Endothelial cell of umbilical vein (primary cell): ENCODE measurements around the gene KLHL42. TPM values are rescaled to one million over a fixed set of nuclear protein-coding genes. Genes with fewer than 3 reads are reported as not detected.
A peak's percentile ranks its signal among the peaks of the same experiment; 100 is the strongest.

Source experiments
- BruUV-seq: library from RNA; stranded (reverse); fragments of 400-500 nt; replicated peaks from 2 replicates; lab custom pipeline; 2021; lab: Mats Ljungman, UMichigan
- CTCF ChIA-PET: fragments of 300-600, 350-600 bp; sonication (Branson Sonifier 250); formaldehyde crosslinking; loops from one replicate; lab custom pipeline; 2021; ENCODE audit warnings: antibody characterized with exemption, inconsistent platforms; lab: Charles Lee
- POLR2A ChIA-PET: fragments of 300-600, 350-600 bp; sonication (Branson Sonifier 250); formaldehyde crosslinking; loops from one replicate; lab custom pipeline; 2021; ENCODE audit warnings: antibody characterized with exemption, inconsistent platforms; lab: Charles Lee
- DNase-seq: peaks from one replicate; pipeline ENCODE4 v3.0.0-alpha.2; 2011; ENCODE audit warnings: low read depth, low spot score
- FAIRE-seq: peaks from 2 replicates; lab custom pipeline; 2011; peaks lifted over from hg19 to GRCh38; lab: Jason Lieb, UNC
- H2AFZ ChIP-seq: 2 replicates; pipeline ENCODE4 v1.6.0; 2012; ENCODE audit warnings: low read depth, low read length, control low read depth, inconsistent platforms
- H3K27ac ChIP-seq: 2 replicates; pipeline ENCODE4 v1.5.1; 2011; ENCODE audit warnings: low read depth, mild to moderate bottlenecking, control low read depth, low read length, moderate library complexity; ENCODE audit not compliant: insufficient read depth
- H3K27me3 ChIP-seq, 2 experiments: 2 replicates each; pipeline versions ENCODE4 v1.6.0 to v1.6.1; 2011; ENCODE audit warnings: low read length in 2 of 2, mixed read lengths in 1 of 2; ENCODE audit not compliant: control insufficient read depth in 2 of 2, insufficient read depth in 2 of 2
- H3K36me3 ChIP-seq, 2 experiments: 2 replicates in 1 of 2; 3 replicates in 1 of 2; pipeline ENCODE4 v1.5.1; 2011; ENCODE audit warnings: low read length in 2 of 2, mild to moderate bottlenecking in 1 of 2, moderate library complexity in 1 of 2; ENCODE audit not compliant: control insufficient read depth in 2 of 2, insufficient read depth in 2 of 2; ENCODE audit errors: extremely low read depth in 1 of 2
- H3K4me1 ChIP-seq: 3 replicates; pipeline ENCODE4 v1.5.1; 2011; ENCODE audit warnings: mild to moderate bottlenecking, low read length; ENCODE audit not compliant: control insufficient read depth, insufficient read depth; ENCODE audit errors: extremely low read depth
- H3K4me2 ChIP-seq: 2 replicates; pipeline ENCODE4 v1.6.1; 2011; ENCODE audit warnings: low read length, control low read depth, mixed read lengths; ENCODE audit not compliant: insufficient read depth
- H3K4me3 ChIP-seq, 3 experiments: fragments of 200-600 bp in 1 of 3; sonication (generic), shearing (Covaris generic) in 1 of 3; replicated peaks in 1 of 3; 2 replicates each; pipeline ENCODE4 v1.5.1; 2011 to 2016; ENCODE audit warnings: control low read depth in 3 of 3, low read length in 3 of 3, mild to moderate bottlenecking in 2 of 3, inconsistent platforms in 1 of 3, low read depth in 1 of 3, moderate library complexity in 1 of 3; ENCODE audit not compliant: insufficient read depth in 1 of 3
- H3K79me2 ChIP-seq: 2 replicates; pipeline ENCODE4 v1.6.0; 2012; ENCODE audit warnings: low read length, inconsistent platforms; ENCODE audit not compliant: control insufficient read depth, insufficient read depth
- H3K9ac ChIP-seq: replicated peaks from 2 replicates; pipeline ENCODE3; 2011; ENCODE audit warnings: low read length, control low read depth; ENCODE audit not compliant: insufficient read depth; ENCODE audit errors: extremely low read depth
- H3K9me1 ChIP-seq: replicated peaks from 3 replicates; pipeline ENCODE4 v1.6.0; 2011; ENCODE audit warnings: mild to moderate bottlenecking, low read length; ENCODE audit not compliant: control insufficient read depth, insufficient read depth; ENCODE audit errors: extremely low read depth
- H3K9me3 ChIP-seq: replicated peaks from 2 replicates; pipeline ENCODE4 v1.5.1; 2012; ENCODE audit warnings: low read length, inconsistent platforms; ENCODE audit not compliant: control insufficient read depth, insufficient read depth
- H4K20me1 ChIP-seq: replicated peaks from 2 replicates; pipeline ENCODE3; 2011; ENCODE audit warnings: mild to moderate bottlenecking, low read length; ENCODE audit not compliant: control insufficient read depth, insufficient read depth; ENCODE audit errors: extremely low read depth
- EZH2 ChIP-seq: IDR thresholded peaks from 2 replicates; pipeline ENCODE4 v1.6.1; 2012; ENCODE audit warnings: borderline replicate concordance, low read depth, mild to moderate bottlenecking, moderate library complexity, low read length, inconsistent platforms; ENCODE audit not compliant: severe bottlenecking
- FOS ChIP-seq: IDR thresholded peaks from 2 replicates; pipeline ENCODE4 v1.6.1; 2011; ENCODE audit warnings: mild to moderate bottlenecking, low read length, moderate library complexity, borderline replicate concordance; ENCODE audit not compliant: insufficient read depth
- GATA2 ChIP-seq: IDR thresholded peaks from 2 replicates; pipeline ENCODE4 v1.7.0; 2011; ENCODE audit warnings: low read depth, mild to moderate bottlenecking, moderate library complexity, mixed read lengths, low read length; ENCODE audit not compliant: insufficient read length, insufficient read depth
- JUN ChIP-seq: IDR thresholded peaks from 2 replicates; pipeline ENCODE4 v1.6.1; 2011; ENCODE audit warnings: borderline replicate concordance, low read depth; ENCODE audit not compliant: insufficient read length, insufficient read depth
- MYC ChIP-seq: IDR thresholded peaks from one replicate; pipeline ENCODE4 v1.6.1; 2011; ENCODE audit warnings: mild to moderate bottlenecking, low read depth, low read length
- POLR2A ChIP-seq: IDR thresholded peaks from 2 replicates; pipeline ENCODE4 v1.6.1; 2012; ENCODE audit warnings: low read depth, mild to moderate bottlenecking, control low read depth, low read length
- POLR2AphosphoS5 ChIP-seq: IDR thresholded peaks from 2 replicates; pipeline ENCODE4 v1.6.1; 2012; ENCODE audit warnings: low read depth, mild to moderate bottlenecking, control low read depth, low read length, moderate library complexity; ENCODE audit not compliant: insufficient read depth
- dilution Hi-C: fragments of 300-500 bp; cut with MboI; formaldehyde crosslinking; loops from one replicate; pipeline ENCODE4 v1.15.0; 2019; ENCODE audit warnings: low sequenced_read_pairs; ENCODE audit not compliant: extremely low pct_ligation_motif_present
- intact Hi-C: fragments of 100-400 bp; cut with micrococcal nuclease; formaldehyde crosslinking; loops from one replicate; pipeline ENCODE4 v1.10.0; 2022
- polyA plus RNA-seq, 4 experiments: library from polyadenylated mRNA; depleted of rRNA in 3 of 4; stranded (reverse) in 3 of 4; unstranded in 1 of 4; fragments of >200 nt; gene quantifications; 2 replicates each; pipeline versions ENCODE4 v1.2.1 to v1.2.3, GENCODE V29; 2011 to 2012; ENCODE audit warnings: missing spikeins in 1 of 4
- total RNA-seq: library from RNA; stranded (reverse); gene quantifications from 2 replicates; pipeline ENCODE4 v1.2.3, GENCODE V29; 2021
- TF ChIP-seq, protein P1 (sequence below), 2 donors: IDR thresholded peaks; 1 replicate in 1 of 2; 2 replicates in 1 of 2; pipeline ENCODE4 v1.5.1; 2011; ENCODE audit warnings: low read length in 2 of 2, mild to moderate bottlenecking in 2 of 2, moderate library complexity in 2 of 2, control low read depth in 1 of 2, inconsistent platforms in 1 of 2, low read depth in 1 of 2; ENCODE audit not compliant: insufficient read depth in 1 of 2; ENCODE audit errors: extremely low read depth in 1 of 2
- TF ChIP-seq, protein P2 (sequence below): IDR thresholded peaks from 2 replicates; pipeline ENCODE4 v1.6.1; 2011; ENCODE audit not compliant: insufficient read depth, insufficient read length

Gene KLHL42
- total and polyA plus RNA-seq, 2 donors (not counting 3 experiments of a cell fraction or from before 2014, with no cell fraction given): 20.1 to 36.2 TPM

DNA sequence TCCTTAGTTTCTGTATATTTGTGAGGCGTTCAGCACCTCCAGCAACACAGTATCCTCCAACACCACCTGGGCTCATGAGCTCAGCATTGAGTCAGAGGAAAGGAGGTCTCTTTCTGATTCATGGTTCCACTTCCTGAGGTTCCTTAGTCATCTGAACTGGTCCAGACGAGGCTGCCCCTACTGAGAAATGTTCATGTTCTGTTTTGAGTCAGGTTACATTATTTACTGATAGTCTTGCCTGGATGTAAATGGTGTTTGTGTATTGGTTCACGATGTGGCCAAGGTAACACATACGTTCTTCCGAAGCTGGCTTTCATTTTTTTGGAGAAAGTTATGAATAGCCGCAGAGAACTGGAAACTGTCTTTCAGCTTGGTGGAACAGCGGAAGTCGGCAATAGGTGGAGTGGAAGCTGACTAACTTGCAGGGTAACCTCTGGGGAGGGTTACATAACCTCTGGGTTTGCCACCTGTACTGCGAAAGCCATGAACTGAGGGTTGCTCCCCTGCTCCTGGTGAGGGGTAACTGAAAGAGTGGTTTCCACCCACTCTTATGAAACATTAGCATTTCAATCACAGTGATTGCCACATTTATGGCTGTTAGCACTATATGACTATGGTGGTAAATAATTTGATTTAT, 42.2 kb downstream of the KLHL42 start:
- peaks cover 24% of the 10 kb centered on the region for H3K4me1 ChIP-seq
- ChIA-PET CTCF (interaction anchor here (0.7 to 4.9 kb wide), 27 partner anchors 8 to 309 kb away, joined by 3 to 61 read pairs (median 7); partner anchors contain the start of genes KLHL42 and MANSC4), POLR2A (no interaction called here)
- peak overlapping the region; percentile 66 for H2AFZ ChIP-seq
- no peaks in the 10 kb centered on the region for H3K27me3 ChIP-seq
- peak overlapping the region; percentile 96 for H3K4me2 ChIP-seq
- no peaks in the 10 kb centered on the region for H3K36me3 ChIP-seq
- H3K9me3 ChIP-seq: no peaks in the 10 kb centered on the region
- no peaks in the 10 kb centered on the region for H3K9me1 ChIP-seq
- dilution Hi-C loops (no loop called here), intact Hi-C loops (loop anchor here (1.0 to 10.0 kb wide), 9 partner anchors 19 to 1421 kb away; no protein-coding TSS in a partner anchor)
- no peaks in the 10 kb centered on the region for H3K79me2 ChIP-seq
- peak overlapping the region; percentile 82 for H3K9ac ChIP-seq
- no TSS peak for BruUV-seq
- H4K20me1 ChIP-seq: no peaks in the 10 kb centered on the region
- H3K4me3 ChIP-seq: peak overlapping the region in 1 of 3 experiments; percentile 35
- DNase-seq (peak; percentile 95), FAIRE-seq (peak; percentile 81)
- TF ChIP-seq JUN (peak; percentile 97), FOS (peak; percentile 100), POLR2AphosphoS5 (peak; percentile 65), MYC (no peak), GATA2 (no peak), EZH2 (no peak), POLR2A (no peak)
- TF ChIP-seq, protein P1, sequence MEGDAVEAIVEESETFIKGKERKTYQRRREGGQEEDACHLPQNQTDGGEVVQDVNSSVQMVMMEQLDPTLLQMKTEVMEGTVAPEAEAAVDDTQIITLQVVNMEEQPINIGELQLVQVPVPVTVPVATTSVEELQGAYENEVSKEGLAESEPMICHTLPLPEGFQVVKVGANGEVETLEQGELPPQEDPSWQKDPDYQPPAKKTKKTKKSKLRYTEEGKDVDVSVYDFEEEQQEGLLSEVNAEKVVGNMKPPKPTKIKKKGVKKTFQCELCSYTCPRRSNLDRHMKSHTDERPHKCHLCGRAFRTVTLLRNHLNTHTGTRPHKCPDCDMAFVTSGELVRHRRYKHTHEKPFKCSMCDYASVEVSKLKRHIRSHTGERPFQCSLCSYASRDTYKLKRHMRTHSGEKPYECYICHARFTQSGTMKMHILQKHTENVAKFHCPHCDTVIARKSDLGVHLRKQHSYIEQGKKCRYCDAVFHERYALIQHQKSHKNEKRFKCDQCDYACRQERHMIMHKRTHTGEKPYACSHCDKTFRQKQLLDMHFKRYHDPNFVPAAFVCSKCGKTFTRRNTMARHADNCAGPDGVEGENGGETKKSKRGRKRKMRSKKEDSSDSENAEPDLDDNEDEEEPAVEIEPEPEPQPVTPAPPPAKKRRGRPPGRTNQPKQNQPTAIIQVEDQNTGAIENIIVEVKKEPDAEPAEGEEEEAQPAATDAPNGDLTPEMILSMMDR (IDR thresholded peaks at IDR 0.05; ENCODE audit: extremely low read depth in 1 of 2, insufficient read depth in 1 of 2, low read depth in 1 of 2, low read length in 2 of 2): no peak
- TF ChIP-seq, protein P2, sequence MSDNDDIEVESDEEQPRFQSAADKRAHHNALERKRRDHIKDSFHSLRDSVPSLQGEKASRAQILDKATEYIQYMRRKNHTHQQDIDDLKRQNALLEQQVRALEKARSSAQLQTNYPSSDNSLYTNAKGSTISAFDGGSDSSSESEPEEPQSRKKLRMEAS: no peak
- peak overlapping the region; percentile 99 for H3K27ac ChIP-seq
